GM18507 (cell line): ENCODE measurements around the gene BAG2.
A peak's percentile ranks its signal among the peaks of the same experiment; 100 is the strongest.

Source experiments
- DNase-seq: peaks from one replicate; pipeline ENCODE4 v3.0.0; 2011; ENCODE audit warnings: low read depth; ENCODE audit not compliant: insufficient read length; ENCODE audit errors: extremely low spot score
- FAIRE-seq: peaks from 2 replicates; lab custom pipeline; 2011; peaks lifted over from hg19 to GRCh38; lab: Jason Lieb, UNC

The BAG2 gene

GRCh38 chr6:57172136-57173055 is at the start of gene BAG2:
Gene BAG2, plus strand, starts transcription at chr6:57172326. Its CDS starts 372 bp downstream, at chr6:57172698.
- FAIRE-seq, result peak; percentile 91

GRCh38 chr6:57123111-57123510 is 49.0 kb upstream of the BAG2 start:
- DNase-seq (no peak), FAIRE-seq (no peak)

More at GRCh38 chr6:57172136-57173055, at the start of gene BAG2:
- peak; percentile 75 for DNase-seq

- no peak for FAIRE-seq
Observed at GRCh38 chr6:57127763-57128162, 44.4 kb upstream of the BAG2 start.

GRCh38 chr6:57130661-57131177 is 41.4 kb upstream of the BAG2 start:
- DNase-seq (no peak), FAIRE-seq (no peak)

More at GRCh38 chr6:57127763-57128162, 44.4 kb upstream of the BAG2 start:
- DNase-seq, result no peak

GRCh38 chr6:57134954-57135353 is 37.2 kb upstream of the BAG2 start:
- FAIRE-seq, result no peak
- no peak for DNase-seq

- DNase-seq, result no peak
- no peak for FAIRE-seq
Observed at GRCh38 chr6:57135885-57136284, 36.2 kb upstream of the BAG2 start.

GRCh38 chr6:57137350-57137749 is 34.8 kb upstream of the BAG2 start:
- no peak for FAIRE-seq
- no peak for DNase-seq

GRCh38 chr6:57138026-57138425 is 34.1 kb upstream of the BAG2 start:
- no peak for FAIRE-seq
- no peak for DNase-seq

- FAIRE-seq, result no peak
- no peak for DNase-seq
Observed at GRCh38 chr6:57141451-57142177, 30.5 kb upstream of the BAG2 start.

- FAIRE-seq (no peak), DNase-seq (no peak)
Observed at GRCh38 chr6:57142178-57142525, 30.0 kb upstream of the BAG2 start.

GRCh38 chr6:57143690-57144089 is 28.4 kb upstream of the BAG2 start:
- FAIRE-seq, result no peak

GRCh38 chr6:57147401-57147800 is 24.7 kb upstream of the BAG2 start:
- no peak for DNase-seq
- no peak for FAIRE-seq

More at GRCh38 chr6:57143690-57144089, 28.4 kb upstream of the BAG2 start:
- no peak for DNase-seq

GRCh38 chr6:57147955-57148858 is 23.9 kb upstream of the BAG2 start:
- FAIRE-seq, result no peak

GRCh38 chr6:57158658-57159057 is 13.5 kb upstream of the BAG2 start:
- no peak for DNase-seq
- no peak for FAIRE-seq

More at GRCh38 chr6:57147955-57148858, 23.9 kb upstream of the BAG2 start:
- no peak for DNase-seq

- FAIRE-seq (no peak), DNase-seq (no peak)
Observed at GRCh38 chr6:57159127-57159526, 13.0 kb upstream of the BAG2 start.

- DNase-seq (no peak), FAIRE-seq (no peak)
Observed at GRCh38 chr6:57162028-57162427, 10.1 kb upstream of the BAG2 start.

GRCh38 chr6:57162516-57162915 is 9.6 kb upstream of the BAG2 start:
- DNase-seq, result no peak
- no peak for FAIRE-seq

- FAIRE-seq (no peak), DNase-seq (no peak)
Observed at GRCh38 chr6:57163956-57164355, 8.2 kb upstream of the BAG2 start.

- FAIRE-seq (no peak), DNase-seq (no peak)
Observed at GRCh38 chr6:57165080-57165479, 7.0 kb upstream of the BAG2 start.
